Heart left ventricle (tissue), 16 donors: ENCODE data around the gene ZDHHC14. TPM values are rescaled to one million over a fixed set of nuclear protein-coding genes. Genes with fewer than 3 reads are reported as not detected.
"Not testable (repeated sequence)": the region's sequence is repeated elsewhere in the genome, so short reads cannot be mapped to it uniquely, and the experiment has no call there.

Source experiments
- ATAC-seq, 4 donors: fragments of 200-7000 bp; cut with Tn5 transposase; one replicate each; pipeline ENCODE4 v1.9.1; 2020 to 2022; ENCODE audit warnings: moderate library complexity in 4 of 4, mild to moderate bottlenecking in 3 of 4, moderate number of reproducible peaks in 1 of 4
- DNase-seq, 5 donors: peaks; one replicate each; pipeline ENCODE4 v3.0.0-alpha.2; 2020
- H3K27ac ChIP-seq, 12 donors: fragments of 200-600 bp; sonication (generic) in 4 of 12; one replicate each; pipeline versions ENCODE4 v1.5.0 to v1.8.0; 2016 to 2022; ENCODE audit warnings: mild to moderate bottlenecking in 2 of 12
- H3K27me3 ChIP-seq, 9 donors: fragments of 200-600 bp; sonication (generic) in 2 of 9; one replicate each; pipeline versions ENCODE4 v1.5.1 to v1.8.0; 2016 to 2022; ENCODE audit warnings: mild to moderate bottlenecking in 3 of 9
- H3K36me3 ChIP-seq, 9 donors: fragments of 200-600 bp; sonication (generic) in 2 of 9; one replicate each; pipeline versions ENCODE4 v1.5.0 to v1.8.0; 2018 to 2022; ENCODE audit warnings: mild to moderate bottlenecking in 2 of 9
- H3K4me1 ChIP-seq, 12 donors: fragments of 200-600 bp; sonication (generic) in 4 of 12; one replicate each; pipeline versions ENCODE4 v1.5.0 to v1.8.0; 2016 to 2022; ENCODE audit warnings: mild to moderate bottlenecking in 3 of 12
- H3K4me3 ChIP-seq, 12 donors: fragments of 200-600 bp; sonication (generic) in 4 of 12; one replicate each; pipeline versions ENCODE4 v1.5.0 to v1.8.0; 2017 to 2022; ENCODE audit warnings: mild to moderate bottlenecking in 9 of 12, moderate library complexity in 4 of 12
- H3K9me3 ChIP-seq, 12 donors: fragments of 200-600 bp; sonication (generic) in 4 of 12; one replicate each; pipeline versions ENCODE4 v1.5.0 to v1.8.0; 2016 to 2022; ENCODE audit warnings: mild to moderate bottlenecking in 1 of 12
- POLR2A ChIP-seq, 2 donors: fragments of 450-650 bp; IDR thresholded peaks; one replicate each; pipeline ENCODE4 v1.6.1; 2017; ENCODE audit warnings: antibody characterized with exemption in 2 of 2, mild to moderate bottlenecking in 2 of 2, moderate library complexity in 2 of 2
- WGBS, 4 donors: extraction: QIAGEN DNeasy Blood & Tissue Kit in 2 of 4; methylation state at CpG; one replicate each; pipeline versions ENCODE4 v1.1.5 to v1.1.7; 2013 to 2018; 5-methylcytosine and 5-hydroxymethylcytosine counted together
- intact Hi-C, 10 donors: fragments of 100-400 bp; cut with DNase I; formaldehyde crosslinking; loops; one replicate each; pipeline versions ENCODE4 v1.11.1 to v1.14.2; 2022
- polyA plus RNA-seq, 2 donors: library from polyadenylated mRNA; stranded (reverse); fragments of 200-250 nt; gene quantifications; one replicate each; pipeline ENCODE4 v1.2.3, GENCODE V29; 2013
- total RNA-seq, 9 donors: library from RNA; depleted of rRNA in 2 of 9; stranded (reverse); fragments of >200 nt in 2 of 9; fragmentation: NEBNext Ultra II Directional in 3 of 9; extraction: Animal tissue kit (Norgen Biotek cat#: 25700) in 3 of 9; gene quantifications; one replicate each; pipeline versions ENCODE4 v1.1.0 to v1.2.4, GENCODE V29; 2016 to 2023
- TF ChIP-seq, protein P1 (sequence below), 12 donors: fragments of 200-600 bp; sonication (generic) in 4 of 12; IDR thresholded peaks; one replicate each; pipeline versions ENCODE4 v1.5.0 to v1.8.0; 2018 to 2022; ENCODE audit warnings: antibody characterized with exemption in 12 of 12, mild to moderate bottlenecking in 5 of 12
- donor health status: ischemic (EF 13 %, LVEDD 7.1; RV severe dilation, severe dysfunction).
- donor health status: healthy with polysubstance abuse.
- donor health status: DM: no; HTN: yes; CAD: no.
- donor health status: DM: no; HTN: no; CAD: no.
- donor health status: ischemic (EF 25% LVEDD 6.9; RV normal size, moderate dysfunction).
- donor health status: ischemic (EF 25% LVEDD 5.7; RV mildly dilated, moderate dysfunction).
- donor health status: healthy.
- donor health status: DM: yes; HTN: yes; CAD: no.
- donor health status: ischemic (EF 35%, LVEDD 5.7; RV mildly dilated, moderate dysfunction).
- donor health status: nonischemic (EF 11% LVEDD 7.7; RV severe dilation, severe dysfunction).
- donor health status: DM: yes; HTN: yes; CAD: no.
- donor health status: PGD.
- donor health status: ischemic (EF 29% LVEDD 5.4; RV normal size, mild dysfunction).
- donor health status: nonischemic (EF 23%, LVEDD 6.1; RV moderate dilation, normal function).

ZDHHC14 gene
- total and polyA plus RNA-seq, 11 donors = 7.0 to 25.8 (median 15.4) TPM

DNA sequence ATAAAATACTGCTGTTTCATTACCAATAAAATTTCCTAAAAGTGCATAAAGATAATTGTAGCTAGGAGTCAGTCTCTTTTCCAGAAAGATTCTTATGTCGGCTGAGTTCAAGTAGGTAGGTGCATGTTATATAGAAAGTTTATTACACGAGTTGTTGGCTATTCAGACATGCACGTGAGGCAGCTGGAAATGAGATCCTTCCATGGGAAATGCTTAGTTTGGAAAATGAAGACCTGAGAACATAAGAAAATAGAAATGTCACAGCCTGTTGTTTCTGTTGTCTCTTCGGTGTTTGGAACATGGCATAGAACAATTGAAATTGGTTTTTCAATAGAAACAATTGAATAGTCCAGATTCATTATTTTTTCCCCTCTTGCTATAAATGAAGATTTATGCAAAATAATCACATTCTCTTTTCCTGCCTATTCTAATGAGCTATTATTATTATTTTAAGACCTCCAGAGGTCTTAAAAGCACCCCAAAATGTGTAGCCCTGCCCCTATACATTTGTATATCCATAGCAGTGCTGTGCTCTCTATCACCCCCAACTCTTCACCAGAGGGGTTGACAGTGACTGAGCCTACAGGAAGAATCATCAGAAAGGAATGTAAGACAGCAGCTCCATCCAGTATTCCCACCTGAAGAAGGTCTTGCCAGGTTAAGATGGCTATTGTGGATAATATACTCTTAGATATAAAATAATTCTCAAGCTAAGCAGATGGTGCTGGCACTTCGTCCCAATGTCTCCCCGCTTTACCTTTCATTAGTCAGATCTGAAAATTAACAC is 82.2 kb downstream of the ZDHHC14 start:
- WGBS, 4 donors = 79 to 89% (median 84%) methylated on average over 6 of the region's 6 CpGs
- Histone ChIP-seq H3K36me3 (no peaks in the 10 kb centered on the region), H3K27ac (no peak overlapping the region), H3K4me1 (peaks cover 0 to 31% (median 17%) of the 10 kb centered on the region in 12 donors), H3K27me3 (no peaks in the 10 kb centered on the region), H3K4me3 (no peak overlapping the region), H3K9me3 (no peaks in the 10 kb centered on the region)
- no peak for ATAC-seq
- TF ChIP-seq, protein P1, sequence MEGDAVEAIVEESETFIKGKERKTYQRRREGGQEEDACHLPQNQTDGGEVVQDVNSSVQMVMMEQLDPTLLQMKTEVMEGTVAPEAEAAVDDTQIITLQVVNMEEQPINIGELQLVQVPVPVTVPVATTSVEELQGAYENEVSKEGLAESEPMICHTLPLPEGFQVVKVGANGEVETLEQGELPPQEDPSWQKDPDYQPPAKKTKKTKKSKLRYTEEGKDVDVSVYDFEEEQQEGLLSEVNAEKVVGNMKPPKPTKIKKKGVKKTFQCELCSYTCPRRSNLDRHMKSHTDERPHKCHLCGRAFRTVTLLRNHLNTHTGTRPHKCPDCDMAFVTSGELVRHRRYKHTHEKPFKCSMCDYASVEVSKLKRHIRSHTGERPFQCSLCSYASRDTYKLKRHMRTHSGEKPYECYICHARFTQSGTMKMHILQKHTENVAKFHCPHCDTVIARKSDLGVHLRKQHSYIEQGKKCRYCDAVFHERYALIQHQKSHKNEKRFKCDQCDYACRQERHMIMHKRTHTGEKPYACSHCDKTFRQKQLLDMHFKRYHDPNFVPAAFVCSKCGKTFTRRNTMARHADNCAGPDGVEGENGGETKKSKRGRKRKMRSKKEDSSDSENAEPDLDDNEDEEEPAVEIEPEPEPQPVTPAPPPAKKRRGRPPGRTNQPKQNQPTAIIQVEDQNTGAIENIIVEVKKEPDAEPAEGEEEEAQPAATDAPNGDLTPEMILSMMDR (IDR thresholded peaks at IDR 0.05) = no peak
- TF ChIP-seq POLR2A (IDR thresholded peaks at IDR 0.05) = no peak
- intact Hi-C loops = loop anchor here in 1 of 10 donors (5.0 kb wide), 1 partner anchor 49 kb away; no protein-coding TSS in a partner anchor
- no peak for DNase-seq

DNA sequence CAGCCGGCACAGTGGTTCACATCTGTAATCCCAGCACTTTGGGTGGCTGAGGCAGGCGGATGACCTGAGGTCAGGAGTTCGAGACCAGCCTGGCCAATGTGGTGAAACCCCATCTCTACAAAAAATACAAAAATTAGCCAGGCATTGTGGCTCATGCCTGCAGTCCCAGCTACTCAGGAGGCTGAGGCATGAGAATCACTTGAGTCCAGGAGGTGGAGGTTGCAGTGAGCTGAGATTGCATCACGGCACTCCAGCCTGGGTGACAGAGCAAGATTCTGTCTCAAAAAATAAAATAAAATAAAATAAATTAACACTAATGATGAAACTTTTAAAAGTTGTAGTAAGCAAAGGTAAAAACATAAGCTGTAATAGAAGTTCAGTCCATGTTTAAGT is 82.7 kb downstream of the ZDHHC14 start:
- H3K9me3 ChIP-seq, H3K4me3 ChIP-seq, H3K27ac ChIP-seq, DNase-seq, ATAC-seq, H3K27me3 ChIP-seq, H3K36me3 ChIP-seq: not testable (repeated sequence)
- intact Hi-C loops = loop anchor here in 1 of 10 donors (5.0 kb wide), 1 partner anchor 49 kb away; no protein-coding TSS in a partner anchor
- 97 to 98% (median 98%) methylated on average over 4 of the region's 4 CpGs for WGBS, 4 donors
- H3K4me1 ChIP-seq = peaks cover 0 to 31% (median 17%) of the 10 kb centered on the region in 12 donors

DNA sequence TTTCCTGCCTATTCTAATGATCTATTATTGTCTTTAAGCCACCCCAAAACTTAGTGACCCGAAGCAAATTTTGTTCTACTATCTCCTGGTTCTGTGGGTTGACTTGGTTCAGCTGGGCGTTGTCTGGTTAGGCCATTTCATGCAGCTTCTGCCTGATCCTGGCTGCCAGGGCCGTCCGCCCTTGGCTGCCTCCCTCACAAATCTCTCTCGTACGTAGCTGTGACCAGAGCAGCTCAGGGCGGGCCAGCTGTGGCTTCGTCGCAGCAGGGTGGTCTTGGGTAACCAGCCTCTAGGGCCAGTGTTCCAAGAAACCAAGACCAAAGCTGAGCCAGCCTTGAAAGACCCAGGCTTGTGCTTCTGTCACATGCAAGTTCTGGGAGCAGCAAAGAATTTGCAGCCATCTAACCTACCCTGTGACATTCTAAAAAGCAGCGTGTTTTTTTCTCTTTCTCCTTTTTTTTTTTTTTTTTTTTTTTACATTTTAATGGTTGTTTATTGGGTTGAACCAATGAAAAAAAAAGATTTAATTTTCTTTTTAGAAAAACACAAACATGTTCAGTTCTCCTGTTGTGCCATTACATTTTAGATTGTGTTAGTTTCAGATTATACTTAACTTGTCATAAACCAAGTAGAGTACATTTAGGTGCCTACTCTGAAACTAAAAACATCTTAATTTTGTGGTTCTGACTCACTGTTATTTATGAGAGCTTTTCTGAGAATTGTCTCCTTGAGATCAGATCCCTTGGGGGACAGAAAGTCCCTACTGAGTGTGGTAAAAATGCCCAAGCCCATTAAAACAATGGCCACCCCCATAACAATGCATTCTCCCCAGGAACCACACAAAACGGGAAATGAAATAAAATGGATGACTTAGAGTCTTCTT is 83.9 kb downstream of the ZDHHC14 start:
- no peaks in the 10 kb centered on the region for H3K9me3 ChIP-seq
- WGBS, 4 donors = 86 to 96% (median 91%) methylated on average over 11 of the region's 11 CpGs
- TF ChIP-seq, protein P1 (IDR thresholded peaks at IDR 0.05) = no peak
- TF ChIP-seq POLR2A (IDR thresholded peaks at IDR 0.05) = no peak
- intact Hi-C loops = loop anchor here in 1 of 10 donors (5.0 kb wide), 1 partner anchor 47 kb away; no protein-coding TSS in a partner anchor
- H3K27me3 ChIP-seq = no peaks in the 10 kb centered on the region
- H3K4me3 ChIP-seq = no peak overlapping the region
- no peak for ATAC-seq
- H3K36me3 ChIP-seq = no peaks in the 10 kb centered on the region
- H3K4me1 ChIP-seq = peaks cover 0 to 31% (median 17%) of the 10 kb centered on the region in 12 donors
- DNase-seq = no peak
- no peak overlapping the region for H3K27ac ChIP-seq

DNA sequence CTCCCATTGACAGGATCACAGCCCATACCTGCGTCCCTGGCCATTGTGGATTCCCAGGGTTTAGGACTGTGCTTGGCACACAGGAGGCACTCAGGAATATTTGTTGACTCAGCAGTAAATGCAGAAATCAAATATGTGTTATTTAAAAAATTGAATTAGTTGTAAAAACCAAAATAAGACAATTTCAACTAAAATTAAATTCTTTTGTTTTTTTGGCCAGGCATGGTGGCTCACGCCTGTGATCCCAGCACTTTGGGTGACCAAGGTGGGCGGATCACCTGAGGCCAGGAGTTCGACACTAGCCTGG is 85.3 kb downstream of the ZDHHC14 start:
- H3K4me1 ChIP-seq = peaks cover 0 to 22% (median 10%) of the 10 kb centered on the region in 12 donors
- intact Hi-C loops = no loop called here
- H3K9me3 ChIP-seq = no peaks in the 10 kb centered on the region
- no peak for TF ChIP-seq POLR2A (IDR thresholded peaks at IDR 0.05)
- TF ChIP-seq, protein P1 (IDR thresholded peaks at IDR 0.05) = no peak
- ATAC-seq = no peak
- 95 to 99% (median 97%) methylated on average over 4 of the region's 4 CpGs for WGBS, 4 donors
- no peaks in the 10 kb centered on the region for H3K36me3 ChIP-seq
- no peak overlapping the region for H3K27ac ChIP-seq
- no peak for DNase-seq
- H3K27me3 ChIP-seq = no peaks in the 10 kb centered on the region
- no peak overlapping the region for H3K4me3 ChIP-seq

DNA sequence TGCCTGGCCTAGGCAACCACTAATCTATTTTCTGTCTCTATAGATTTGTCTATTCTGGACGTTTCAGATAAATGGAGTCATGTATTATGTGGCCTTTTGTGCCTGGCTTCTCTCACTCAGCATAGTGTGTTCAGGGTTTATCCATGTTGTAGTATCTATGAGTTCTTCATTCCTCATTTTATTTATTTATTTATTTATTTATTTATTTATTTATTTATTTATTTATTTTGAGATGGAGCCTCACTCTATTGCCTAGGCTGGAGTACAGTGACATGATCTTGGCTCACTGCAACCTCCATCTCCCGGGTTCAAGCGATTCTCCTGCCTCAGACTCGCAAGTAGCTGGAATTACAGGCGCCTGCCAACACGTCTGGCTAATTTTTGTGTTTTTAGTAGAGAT is 86.3 kb downstream of the ZDHHC14 start:
- H3K27ac ChIP-seq, H3K9me3 ChIP-seq, intact Hi-C loops, DNase-seq, H3K4me3 ChIP-seq, ATAC-seq, H3K27me3 ChIP-seq, H3K36me3 ChIP-seq: not testable (repeated sequence)
- 87 to 97% (median 95%) methylated on average over 6 of the region's 6 CpGs for WGBS, 4 donors
- peaks cover 0 to 12% (median 2%) of the 10 kb centered on the region in 12 donors for H3K4me1 ChIP-seq
